Measurements from ENCODE around the gene DALRD3. TPM values are rescaled to one million over a fixed set of nuclear protein-coding genes. Genes with fewer than 3 reads are reported as not detected.

DALRD3 gene
- total RNA-seq, 2 donors from 2014 or later: 50.2 to 60.3 TPM

DNA sequence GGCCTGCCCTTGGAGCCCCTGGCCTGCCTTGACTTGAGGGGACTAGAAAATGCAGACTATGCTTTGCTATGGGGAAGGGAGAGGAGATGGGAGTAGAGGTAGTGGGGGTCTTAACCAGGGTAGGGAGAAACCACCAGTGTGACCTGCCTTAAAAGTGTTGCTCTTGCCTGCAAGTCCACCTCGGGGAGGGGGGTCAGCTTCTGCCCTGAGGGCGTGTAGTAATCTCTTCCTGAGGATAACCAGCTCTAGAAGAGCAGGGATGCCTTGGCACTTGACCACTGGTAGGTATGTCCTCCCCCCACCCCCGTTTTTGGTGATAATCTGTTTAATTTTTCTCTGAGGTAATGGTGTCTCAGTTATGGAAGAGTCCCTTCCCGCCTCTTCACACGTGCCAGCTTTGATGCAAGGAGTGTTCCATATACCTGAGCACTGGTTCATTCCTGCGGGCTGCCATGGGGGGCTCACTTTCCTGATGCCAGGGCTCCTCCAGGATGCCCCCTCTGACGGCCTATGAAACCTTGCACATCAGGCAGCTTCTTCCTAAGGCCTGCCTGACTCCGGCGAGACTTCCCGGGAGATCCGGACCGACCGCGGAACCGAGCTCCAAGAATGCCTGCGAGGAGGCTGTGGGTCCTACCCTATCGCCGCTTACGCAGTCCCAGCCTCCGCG, 29.1 kb downstream of the DALRD3 start:
- 2% methylated on average over 21 of the region's 21 CpGs for WGBS
- peaks cover 3% of the 10 kb centered on the region for H3K4me1 ChIP-seq (replicated peaks)
- intact Hi-C loops (cut with DNase I): loop anchor here (10.0 kb wide), 1 partner anchor 106 kb away; the partner anchor contains the start of gene QRICH1
- DNase-seq (ENCODE audit: low spot score): no peak
- TF ChIP-seq, protein P1, sequence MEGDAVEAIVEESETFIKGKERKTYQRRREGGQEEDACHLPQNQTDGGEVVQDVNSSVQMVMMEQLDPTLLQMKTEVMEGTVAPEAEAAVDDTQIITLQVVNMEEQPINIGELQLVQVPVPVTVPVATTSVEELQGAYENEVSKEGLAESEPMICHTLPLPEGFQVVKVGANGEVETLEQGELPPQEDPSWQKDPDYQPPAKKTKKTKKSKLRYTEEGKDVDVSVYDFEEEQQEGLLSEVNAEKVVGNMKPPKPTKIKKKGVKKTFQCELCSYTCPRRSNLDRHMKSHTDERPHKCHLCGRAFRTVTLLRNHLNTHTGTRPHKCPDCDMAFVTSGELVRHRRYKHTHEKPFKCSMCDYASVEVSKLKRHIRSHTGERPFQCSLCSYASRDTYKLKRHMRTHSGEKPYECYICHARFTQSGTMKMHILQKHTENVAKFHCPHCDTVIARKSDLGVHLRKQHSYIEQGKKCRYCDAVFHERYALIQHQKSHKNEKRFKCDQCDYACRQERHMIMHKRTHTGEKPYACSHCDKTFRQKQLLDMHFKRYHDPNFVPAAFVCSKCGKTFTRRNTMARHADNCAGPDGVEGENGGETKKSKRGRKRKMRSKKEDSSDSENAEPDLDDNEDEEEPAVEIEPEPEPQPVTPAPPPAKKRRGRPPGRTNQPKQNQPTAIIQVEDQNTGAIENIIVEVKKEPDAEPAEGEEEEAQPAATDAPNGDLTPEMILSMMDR (IDR thresholded peaks at IDR 0.05): no peak
- TF ChIP-seq POLR2AphosphoS5 (IDR thresholded peaks at IDR 0.05) (no peak), POLR2A (IDR thresholded peaks at IDR 0.05) (no peak)
- no peaks in the 10 kb centered on the region for H3K36me3 ChIP-seq
- H3K4me3 ChIP-seq: peak overlapping the region; percentile 74 to 75
- no peaks in the 10 kb centered on the region for H3K9me3 ChIP-seq
- no peaks in the 10 kb centered on the region for H3K27me3 ChIP-seq (replicated peaks; ENCODE audit: insufficient read depth)
- peak overlapping the region; percentile 85 to 88 for H3K27ac ChIP-seq

DNA sequence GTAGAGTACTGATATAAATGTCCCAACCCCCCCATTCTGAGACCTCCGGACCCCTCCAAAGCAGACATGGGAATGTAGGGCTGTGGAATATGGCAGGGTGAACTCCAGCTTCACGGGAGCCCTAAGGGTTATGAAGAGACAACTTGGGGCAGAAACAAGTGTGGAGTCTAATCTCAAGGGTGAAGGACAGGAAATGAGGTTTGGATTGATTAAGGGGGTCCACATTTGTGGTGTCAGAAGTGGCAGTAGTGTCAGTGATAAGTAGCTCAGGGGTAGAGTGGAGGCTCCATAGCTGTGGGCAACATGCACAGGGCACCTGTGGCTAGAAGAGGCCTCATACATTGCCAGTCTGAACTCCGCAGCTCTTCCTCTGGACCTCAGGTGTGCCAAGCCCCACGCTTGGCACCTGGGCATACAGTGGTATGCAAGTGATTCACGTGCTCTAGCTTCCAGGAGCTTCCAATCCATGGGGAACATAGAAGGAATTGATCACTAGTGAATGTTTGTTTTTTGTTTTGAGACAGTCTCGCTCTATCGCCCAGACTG, 32.5 kb downstream of the DALRD3 start:
- WGBS: 92% methylated on average over 7 of the region's 7 CpGs

DNA sequence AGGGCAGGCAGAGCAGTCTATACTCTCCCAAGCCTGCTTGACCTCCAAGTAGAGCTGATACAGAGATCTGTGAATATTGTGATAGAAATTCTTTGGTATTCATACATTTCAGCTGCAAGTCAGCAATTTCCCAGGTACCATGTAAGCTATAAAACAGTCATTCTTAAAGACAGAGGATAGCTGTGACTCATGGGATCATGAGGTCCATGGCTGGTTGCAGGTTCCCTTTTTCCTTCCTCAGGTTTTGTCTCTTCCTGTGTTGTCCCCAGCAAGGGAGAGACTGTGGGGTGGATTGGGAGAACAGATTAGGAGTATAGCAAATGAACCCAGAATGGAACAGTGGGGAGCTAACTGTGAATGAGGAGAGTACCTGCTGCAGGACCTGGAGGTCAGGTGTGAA, 33.7 kb downstream of the DALRD3 start:
- no peak for DNase-seq (ENCODE audit: low spot score)
- Histone ChIP-seq H3K9me3 (no peaks in the 10 kb centered on the region), H3K27ac (no peak overlapping the region), H3K27me3 (replicated peaks; ENCODE audit: insufficient read depth) (no peaks in the 10 kb centered on the region), H3K4me1 (replicated peaks) (peaks cover 3% of the 10 kb centered on the region), H3K4me3 (no peak overlapping the region), H3K36me3 (peaks cover 4 to 9% of the 10 kb centered on the region in 2 donors)
- TF ChIP-seq POLR2A (IDR thresholded peaks at IDR 0.05): no peak
- TF ChIP-seq POLR2AphosphoS5 (IDR thresholded peaks at IDR 0.05): no peak
- TF ChIP-seq, protein P1 (IDR thresholded peaks at IDR 0.05): no peak
- intact Hi-C loops (cut with DNase I): loop anchor here (10.0 kb wide), 1 partner anchor 110 kb away; the partner anchor contains the start of gene QRICH1

More for the DNA sequence above, 32.5 kb downstream of the DALRD3 start:
- H3K9me3 ChIP-seq: no peaks in the 10 kb centered on the region
- H3K36me3 ChIP-seq: peaks cover 4 to 5% of the 10 kb centered on the region in 2 donors
- DNase-seq (ENCODE audit: low spot score): no peak
- H3K4me1 ChIP-seq (replicated peaks): peaks cover 3% of the 10 kb centered on the region
- intact Hi-C loops (cut with DNase I): loop anchor here (10.0 kb wide), 1 partner anchor 109 kb away; the partner anchor contains the start of gene QRICH1
- no peak overlapping the region for H3K4me3 ChIP-seq
- no peaks in the 10 kb centered on the region for H3K27me3 ChIP-seq (replicated peaks; ENCODE audit: insufficient read depth)
- no peak overlapping the region for H3K27ac ChIP-seq
- TF ChIP-seq, protein P1 (IDR thresholded peaks at IDR 0.05): no peak
- TF ChIP-seq POLR2AphosphoS5 (IDR thresholded peaks at IDR 0.05) (no peak), POLR2A (IDR thresholded peaks at IDR 0.05) (no peak)

DNA sequence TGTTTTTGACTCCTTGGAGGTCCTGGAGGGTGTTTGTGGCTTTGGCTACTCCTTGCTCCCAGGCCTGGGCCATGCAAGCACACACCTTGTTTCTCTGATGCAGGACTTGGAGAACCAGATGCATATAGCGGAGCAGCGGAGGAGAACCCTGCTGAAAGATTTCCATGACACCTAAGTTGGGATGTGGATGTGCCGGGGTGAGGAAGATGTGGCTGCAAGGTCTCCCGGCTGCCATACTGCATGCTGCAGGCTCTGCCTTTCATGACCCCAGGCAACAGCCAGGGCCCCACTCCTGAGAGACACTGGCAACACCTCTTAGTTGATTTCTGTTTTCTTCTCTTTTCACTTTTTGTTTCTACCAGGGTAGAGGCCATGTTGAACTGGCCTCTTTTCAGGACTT, 35.3 kb downstream of the DALRD3 start:
- Histone ChIP-seq H3K4me1 (replicated peaks) (no peaks in the 10 kb centered on the region), H3K9me3 (no peaks in the 10 kb centered on the region), H3K36me3 (peaks cover 11 to 12% of the 10 kb centered on the region in 2 donors), H3K4me3 (no peak overlapping the region), H3K27me3 (replicated peaks; ENCODE audit: insufficient read depth) (no peaks in the 10 kb centered on the region), H3K27ac (no peak overlapping the region)
- DNase-seq (ENCODE audit: low spot score): no peak
- TF ChIP-seq, protein P1 (IDR thresholded peaks at IDR 0.05): no peak
- no peak for TF ChIP-seq POLR2A (IDR thresholded peaks at IDR 0.05)
- TF ChIP-seq POLR2AphosphoS5 (IDR thresholded peaks at IDR 0.05): no peak
- 93% methylated on average over 4 of the region's 4 CpGs for WGBS
- intact Hi-C loops (cut with DNase I): loop anchor here (10.0 kb wide), 1 partner anchor 112 kb away; the partner anchor contains the start of gene QRICH1

All from prostate gland (tissue), 2 donors.